ENCODE measurements around the gene NAA80.
A peak's percentile ranks its signal among the peaks of the same experiment; 100 is the strongest.

NAA80 gene

GRCh38 chr3:50254577-50255250 is 44.5 kb downstream of the NAA80 start:
- no peak for DNase-seq

DNA sequence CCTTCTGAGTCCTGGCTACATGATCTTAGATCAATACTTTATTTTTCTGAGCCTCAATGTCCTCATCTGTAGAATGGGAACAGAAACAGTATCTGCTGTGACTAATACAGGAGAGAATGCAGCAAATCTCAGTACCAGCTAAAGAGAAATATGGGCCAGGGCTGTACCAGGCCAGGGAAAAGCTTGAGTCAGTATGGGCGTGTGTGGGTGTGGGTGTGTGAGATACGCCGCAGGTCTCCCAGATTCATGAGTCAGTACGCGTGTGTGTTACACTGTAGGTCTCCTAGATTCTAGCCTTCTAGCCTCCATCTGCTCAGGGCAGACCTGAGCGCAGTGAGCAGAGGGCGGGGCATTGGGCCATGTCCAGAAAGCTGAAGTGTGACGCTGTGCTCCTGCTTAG is 48.0 kb downstream of the NAA80 start:
- DNase-seq: no peak

GRCh38 chr3:50250514-50250913 is 48.7 kb downstream of the NAA80 start:
- DNase-seq: no peak

- no peak for DNase-seq
Measured at GRCh38 chr3:50249457-50249856, 49.7 kb downstream of the NAA80 start.

GRCh38 chr3:50248387-50248786 is 50.8 kb downstream of the NAA80 start:
- no peak for DNase-seq

- DNase-seq: peak; percentile 83
Measured at GRCh38 chr3:50246517-50246954, 52.7 kb downstream of the NAA80 start.
